ENCODE measurements around the gene HIP1. TPM values are rescaled to one million over a fixed set of nuclear protein-coding genes. Genes with fewer than 3 reads are reported as not detected.

The HIP1 gene
- total RNA-seq, 1 experiment from 2014 or later = 13.7 TPM

GRCh38 chr7:75629044-75629443, 109.7 kb downstream of the HIP1 start:
- Mint-ChIP-seq H3K4me1 (ENCODE audit: low read depth, unreplicated experiment) (no peaks in the 10 kb centered on the region), H3K27me3 (ENCODE audit: insufficient read depth, unreplicated experiment) (no peaks in the 10 kb centered on the region), H3K27ac (ENCODE audit: unreplicated experiment) (no peak overlapping the region), H3K9me3 (ENCODE audit: unreplicated experiment) (no peaks in the 10 kb centered on the region), H3K36me3 (ENCODE audit: insufficient read depth, unreplicated experiment) (no peaks in the 10 kb centered on the region), H3K4me3 (ENCODE audit: unreplicated experiment) (no peak overlapping the region)
- TF ChIP-seq, protein P1, sequence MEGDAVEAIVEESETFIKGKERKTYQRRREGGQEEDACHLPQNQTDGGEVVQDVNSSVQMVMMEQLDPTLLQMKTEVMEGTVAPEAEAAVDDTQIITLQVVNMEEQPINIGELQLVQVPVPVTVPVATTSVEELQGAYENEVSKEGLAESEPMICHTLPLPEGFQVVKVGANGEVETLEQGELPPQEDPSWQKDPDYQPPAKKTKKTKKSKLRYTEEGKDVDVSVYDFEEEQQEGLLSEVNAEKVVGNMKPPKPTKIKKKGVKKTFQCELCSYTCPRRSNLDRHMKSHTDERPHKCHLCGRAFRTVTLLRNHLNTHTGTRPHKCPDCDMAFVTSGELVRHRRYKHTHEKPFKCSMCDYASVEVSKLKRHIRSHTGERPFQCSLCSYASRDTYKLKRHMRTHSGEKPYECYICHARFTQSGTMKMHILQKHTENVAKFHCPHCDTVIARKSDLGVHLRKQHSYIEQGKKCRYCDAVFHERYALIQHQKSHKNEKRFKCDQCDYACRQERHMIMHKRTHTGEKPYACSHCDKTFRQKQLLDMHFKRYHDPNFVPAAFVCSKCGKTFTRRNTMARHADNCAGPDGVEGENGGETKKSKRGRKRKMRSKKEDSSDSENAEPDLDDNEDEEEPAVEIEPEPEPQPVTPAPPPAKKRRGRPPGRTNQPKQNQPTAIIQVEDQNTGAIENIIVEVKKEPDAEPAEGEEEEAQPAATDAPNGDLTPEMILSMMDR (IDR thresholded peaks at IDR 0.05; ENCODE audit: insufficient read depth in 1 of 2, low read depth in 1 of 2, low read length in 1 of 2, severe bottlenecking in 1 of 2, unreplicated experiment in 1 of 2) = no peak
- BruUV-seq (replicated peaks) = no TSS peak
- Histone ChIP-seq H3K9me3 (no peaks in the 10 kb centered on the region; the same call in 1 of the 2 replicates), H3K27me3 (replicated peaks; ENCODE audit: control insufficient read depth, insufficient read depth, low read length) (no peaks in the 10 kb centered on the region), H3K4me1 (no peaks in the 10 kb centered on the region), H3K36me3 (ENCODE audit: control insufficient read depth, insufficient read depth, low read length) (no peaks in the 10 kb centered on the region; the same call in 1 of the 2 replicates), H3K4me3 (ENCODE audit: low read depth, low read length) (no peak overlapping the region)
- CTCF ChIA-PET = no interaction called here
- POLR2A ChIA-PET = no interaction called here
- DNase-seq = no peak
- intact Hi-C loops (cut with micrococcal nuclease; ENCODE audit: unreplicated experiment) = no loop called here

DNA sequence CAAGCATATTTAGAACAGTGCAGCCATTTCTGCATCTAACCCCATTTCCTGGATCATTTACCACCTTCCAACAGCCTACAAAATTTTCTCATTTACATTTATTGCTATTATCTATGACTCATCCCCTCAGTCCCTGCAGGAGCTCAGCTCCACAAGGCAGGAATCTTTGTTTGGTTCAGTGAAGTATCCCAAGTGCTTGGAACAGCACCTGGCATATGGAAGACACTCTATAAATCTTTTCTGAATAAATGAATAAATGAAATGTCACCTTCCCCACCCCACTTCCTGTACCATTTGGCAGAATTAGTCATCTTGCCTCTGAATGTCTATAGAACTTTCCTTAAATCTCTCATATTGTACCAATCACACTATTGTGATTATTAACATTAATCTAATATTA, 110.7 kb downstream of the HIP1 start:
- Mint-ChIP-seq H3K27me3 (ENCODE audit: insufficient read depth, unreplicated experiment) (no peaks in the 10 kb centered on the region), H3K4me1 (ENCODE audit: low read depth, unreplicated experiment) (no peaks in the 10 kb centered on the region), H3K27ac (ENCODE audit: unreplicated experiment) (no peak overlapping the region), H3K4me3 (ENCODE audit: unreplicated experiment) (no peak overlapping the region), H3K36me3 (ENCODE audit: insufficient read depth, unreplicated experiment) (no peaks in the 10 kb centered on the region), H3K9me3 (ENCODE audit: unreplicated experiment) (no peaks in the 10 kb centered on the region)
- no peak overlapping the region for H3K4me3 ChIP-seq (ENCODE audit: low read depth, low read length)
- no peaks in the 10 kb centered on the region; the same call in 1 of the 2 replicates for H3K9me3 ChIP-seq
- ChIA-PET CTCF (no interaction called here), POLR2A (no interaction called here)
- no peaks in the 10 kb centered on the region; the same call in 1 of the 2 replicates for H3K36me3 ChIP-seq (ENCODE audit: control insufficient read depth, insufficient read depth, low read length)
- BruUV-seq (replicated peaks) = no TSS peak
- no peaks in the 10 kb centered on the region for H3K27me3 ChIP-seq (replicated peaks; ENCODE audit: control insufficient read depth, insufficient read depth, low read length)
- TF ChIP-seq, protein P1 (IDR thresholded peaks at IDR 0.05; ENCODE audit: insufficient read depth in 1 of 2, low read depth in 1 of 2, low read length in 1 of 2, severe bottlenecking in 1 of 2, unreplicated experiment in 1 of 2) = no peak
- no peak for DNase-seq
- intact Hi-C loops (cut with micrococcal nuclease; ENCODE audit: unreplicated experiment) = no loop called here
- H3K4me1 ChIP-seq = no peaks in the 10 kb centered on the region

- POLR2A ChIA-PET = no interaction called here
- Histone ChIP-seq H3K36me3 (ENCODE audit: control insufficient read depth, insufficient read depth, low read length) (no peaks in the 10 kb centered on the region; the same call in 1 of the 2 replicates), H3K4me1 (no peaks in the 10 kb centered on the region), H3K27me3 (replicated peaks; ENCODE audit: control insufficient read depth, insufficient read depth, low read length) (no peaks in the 10 kb centered on the region), H3K4me3 (ENCODE audit: low read depth, low read length) (no peak overlapping the region), H3K9me3 (no peaks in the 10 kb centered on the region; the same call in 1 of the 2 replicates)
- Mint-ChIP-seq H3K4me1 (ENCODE audit: low read depth, unreplicated experiment) (no peaks in the 10 kb centered on the region), H3K27me3 (ENCODE audit: insufficient read depth, unreplicated experiment) (no peaks in the 10 kb centered on the region), H3K9me3 (ENCODE audit: unreplicated experiment) (no peaks in the 10 kb centered on the region), H3K4me3 (ENCODE audit: unreplicated experiment) (no peak overlapping the region), H3K36me3 (ENCODE audit: insufficient read depth, unreplicated experiment) (no peaks in the 10 kb centered on the region), H3K27ac (ENCODE audit: unreplicated experiment) (no peak overlapping the region)
- DNase-seq = no peak
- intact Hi-C loops (cut with micrococcal nuclease; ENCODE audit: unreplicated experiment) = no loop called here
- TF ChIP-seq, protein P1 (IDR thresholded peaks at IDR 0.05; ENCODE audit: insufficient read depth in 1 of 2, low read depth in 1 of 2, low read length in 1 of 2, severe bottlenecking in 1 of 2, unreplicated experiment in 1 of 2) = no peak
- BruUV-seq (replicated peaks) = no TSS peak
- CTCF ChIA-PET = no interaction called here
Measured at GRCh38 chr7:75626954-75627353, 111.8 kb downstream of the HIP1 start.

All from Caco-2 (cell line).